Left colon (tissue), 2 donors: ENCODE measurements around the gene SRPRB. TPM values are rescaled to one million over a fixed set of nuclear protein-coding genes. Genes with fewer than 3 reads are reported as not detected.

Experiments
- ATAC-seq: fragments of 200-7000 bp; cut with Tn5 transposase; one replicate; pipeline ENCODE4 v1.9.1; 2020; ENCODE audit warnings: mild to moderate bottlenecking, moderate library complexity
- DNase-seq, 2 donors: peaks; one replicate each; pipeline ENCODE4 v3.0.0-alpha.2; 2020
- intact Hi-C, 2 donors: fragments of 100-400 bp; cut with DNase I in 1 of 2; cut with micrococcal nuclease in 1 of 2; formaldehyde crosslinking; loops; one replicate each; pipeline versions ENCODE4 v1.11.2 to v1.14.0; 2022; cut with DNase I, micrococcal nuclease
- total RNA-seq, 2 donors: library from RNA; stranded (reverse); fragmentation: NEBNext Ultra II Directional; extraction: Animal tissue kit (Norgen Biotek cat#: 25700); gene quantifications; one replicate each; pipeline ENCODE4 v1.2.1, GENCODE V29; 2021
- donor health status: DM: no; HTN: no; CAD: no.
- donor health status: DM: yes; HTN: yes; CAD: no.

Gene SRPRB
- total RNA-seq, 2 donors from 2014 or later, result 35.6 to 39.3 TPM

- no peak for ATAC-seq
These were observed 49.4 kb downstream of the SRPRB start for GRCh38 chr3:133855002-133855370.

GRCh38 chr3:133855772-133856171, 50.2 kb downstream of the SRPRB start:
- intact Hi-C loops, result no loop called here
- ATAC-seq (no peak), DNase-seq (no peak)

More at GRCh38 chr3:133855002-133855370, 49.4 kb downstream of the SRPRB start:
- intact Hi-C loops, result no loop called here
- no peak for DNase-seq

- intact Hi-C loops, result no loop called here
- ATAC-seq, result no peak
- DNase-seq, result no peak
These were observed 50.7 kb downstream of the SRPRB start for GRCh38 chr3:133856316-133856715.

- intact Hi-C loops, result no loop called here
- ATAC-seq (no peak), DNase-seq (no peak)
These were observed 52.2 kb downstream of the SRPRB start for GRCh38 chr3:133857767-133858166.

- DNase-seq (no peak), ATAC-seq (no peak)
- intact Hi-C loops, result no loop called here
These were observed 54.0 kb downstream of the SRPRB start for GRCh38 chr3:133859381-133860234.

GRCh38 chr3:133860519-133860918, 54.9 kb downstream of the SRPRB start:
- intact Hi-C loops, result no loop called here
- no peak for ATAC-seq
- no peak for DNase-seq

GRCh38 chr3:133862161-133862560, 56.5 kb downstream of the SRPRB start:
- no peak for ATAC-seq
- intact Hi-C loops, result no loop called here
- DNase-seq, result no peak

- intact Hi-C loops, result no loop called here
- ATAC-seq (no peak), DNase-seq (no peak)
These were observed 58.3 kb downstream of the SRPRB start for GRCh38 chr3:133863911-133864310.

- DNase-seq, result no peak
- no peak for ATAC-seq
- intact Hi-C loops, result no loop called here
These were observed 59.0 kb downstream of the SRPRB start for GRCh38 chr3:133864616-133865015.

- intact Hi-C loops, result no loop called here
- no peak for ATAC-seq
- DNase-seq, result no peak
These were observed 59.7 kb downstream of the SRPRB start for GRCh38 chr3:133865136-133865855.

- intact Hi-C loops, result no loop called here
- DNase-seq (no peak), ATAC-seq (no peak)
These were observed 60.5 kb downstream of the SRPRB start for GRCh38 chr3:133866141-133866540.

GRCh38 chr3:133868186-133868585, 62.6 kb downstream of the SRPRB start:
- ATAC-seq (no peak), DNase-seq (no peak)
- intact Hi-C loops, result no loop called here

GRCh38 chr3:133868758-133869475, 63.3 kb downstream of the SRPRB start:
- intact Hi-C loops, result no loop called here
- DNase-seq (no peak), ATAC-seq (no peak)

- intact Hi-C loops, result no loop called here
- no peak for DNase-seq
- no peak for ATAC-seq
These were observed 64.0 kb downstream of the SRPRB start for GRCh38 chr3:133869586-133869985.

- intact Hi-C loops, result no loop called here
- ATAC-seq (no peak), DNase-seq (no peak)
These were observed 65.2 kb downstream of the SRPRB start for GRCh38 chr3:133870822-133871221.

Other genes starting within 250 kb of the SRPRB start
- gene CDV3, start 232.1 kb upstream of the SRPRB start, total RNA-seq, result 100 to 1,000 TPM; 137 to 143 TPM
- gene TOPBP1, start 143.9 kb upstream of the SRPRB start, total RNA-seq, result 10 to 100 TPM; 20.4 to 22.1 TPM
- 1 to 10 TPM in 1 of 2 donors, under 1 TPM in 1; 0.85 to 2.6 TPM for gene TF, start 59.4 kb upstream of the SRPRB start, total RNA-seq
- 1 to 10 TPM; 3.3 to 8.3 TPM for gene RAB6B, start 90.1 kb downstream of the SRPRB start, total RNA-seq
- 10 to 100 TPM; 50.6 to 57.7 TPM for gene SLCO2A1, start 224.1 kb downstream of the SRPRB start, total RNA-seq